ENCODE results near the gene ANKS4B.

DNA sequence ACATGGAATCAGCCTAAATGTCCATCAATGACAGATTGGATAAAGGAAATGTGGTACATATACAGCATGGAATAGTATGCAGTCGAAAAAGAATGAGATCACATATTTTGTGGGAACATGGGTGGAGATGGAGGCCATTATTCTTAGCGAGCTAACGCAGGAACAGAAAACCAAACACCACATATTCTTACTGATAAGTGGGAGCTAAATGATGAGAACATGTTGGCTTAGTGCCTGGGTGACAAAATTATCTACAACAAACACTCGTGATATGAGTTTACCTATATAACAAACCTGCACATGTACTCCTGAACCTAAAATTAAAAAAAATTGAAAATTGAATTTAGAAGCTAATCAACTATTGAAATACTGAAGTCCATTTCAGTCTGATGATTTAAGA lies 6.1 kb downstream of the ANKS4B start:
- TF ChIP-seq TAF1 (IDR thresholded peaks at IDR 0.05; ENCODE audit: low read depth) (no peak), CTCF (IDR thresholded peaks at IDR 0.05; ENCODE audit: poor library complexity, severe bottlenecking) (no peak), EP300 (conservative IDR thresholded peaks at IDR 0.05; ENCODE audit: poor library complexity, severe bottlenecking) (no peak), EZH2 (IDR thresholded peaks at IDR 0.05; ENCODE audit: borderline replicate concordance, insufficient read depth, low read length, poor library complexity, severe bottlenecking) (no peak), POLR2AphosphoS5 (IDR thresholded peaks at IDR 0.05) (no peak), RAD21 (conservative IDR thresholded peaks at IDR 0.05) (no peak), SMC3 (conservative IDR thresholded peaks at IDR 0.05; ENCODE audit: poor library complexity) (no peak), MXI1 (conservative IDR thresholded peaks at IDR 0.05; ENCODE audit: poor library complexity, severe bottlenecking) (no peak)
- TF ChIP-seq, protein P1, sequence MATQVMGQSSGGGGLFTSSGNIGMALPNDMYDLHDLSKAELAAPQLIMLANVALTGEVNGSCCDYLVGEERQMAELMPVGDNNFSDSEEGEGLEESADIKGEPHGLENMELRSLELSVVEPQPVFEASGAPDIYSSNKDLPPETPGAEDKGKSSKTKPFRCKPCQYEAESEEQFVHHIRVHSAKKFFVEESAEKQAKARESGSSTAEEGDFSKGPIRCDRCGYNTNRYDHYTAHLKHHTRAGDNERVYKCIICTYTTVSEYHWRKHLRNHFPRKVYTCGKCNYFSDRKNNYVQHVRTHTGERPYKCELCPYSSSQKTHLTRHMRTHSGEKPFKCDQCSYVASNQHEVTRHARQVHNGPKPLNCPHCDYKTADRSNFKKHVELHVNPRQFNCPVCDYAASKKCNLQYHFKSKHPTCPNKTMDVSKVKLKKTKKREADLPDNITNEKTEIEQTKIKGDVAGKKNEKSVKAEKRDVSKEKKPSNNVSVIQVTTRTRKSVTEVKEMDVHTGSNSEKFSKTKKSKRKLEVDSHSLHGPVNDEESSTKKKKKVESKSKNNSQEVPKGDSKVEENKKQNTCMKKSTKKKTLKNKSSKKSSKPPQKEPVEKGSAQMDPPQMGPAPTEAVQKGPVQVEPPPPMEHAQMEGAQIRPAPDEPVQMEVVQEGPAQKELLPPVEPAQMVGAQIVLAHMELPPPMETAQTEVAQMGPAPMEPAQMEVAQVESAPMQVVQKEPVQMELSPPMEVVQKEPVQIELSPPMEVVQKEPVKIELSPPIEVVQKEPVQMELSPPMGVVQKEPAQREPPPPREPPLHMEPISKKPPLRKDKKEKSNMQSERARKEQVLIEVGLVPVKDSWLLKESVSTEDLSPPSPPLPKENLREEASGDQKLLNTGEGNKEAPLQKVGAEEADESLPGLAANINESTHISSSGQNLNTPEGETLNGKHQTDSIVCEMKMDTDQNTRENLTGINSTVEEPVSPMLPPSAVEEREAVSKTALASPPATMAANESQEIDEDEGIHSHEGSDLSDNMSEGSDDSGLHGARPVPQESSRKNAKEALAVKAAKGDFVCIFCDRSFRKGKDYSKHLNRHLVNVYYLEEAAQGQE (IDR thresholded peaks at IDR 0.05; ENCODE audit: borderline replicate concordance) = no peak
